Ectodermal cell (in vitro differentiated cells): ENCODE results near the gene B9D2.

Source experiments
- H3K27ac ChIP-seq: 2 replicates; pipeline ENCODE4 v1.7.0; 2013; ENCODE audit warnings: mild to moderate bottlenecking, low read depth, low read length; ENCODE audit not compliant: insufficient read depth, poor library complexity, severe bottlenecking
- H3K27me3 ChIP-seq: 2 replicates; pipeline ENCODE4 v1.7.0; 2013; ENCODE audit warnings: mild to moderate bottlenecking, low read length; ENCODE audit not compliant: insufficient read depth, control insufficient read depth, poor library complexity, severe bottlenecking
- H3K36me3 ChIP-seq: one replicate; pipeline ENCODE4 v1.7.0; 2013; ENCODE audit warnings: low read length; ENCODE audit not compliant: control insufficient read depth, insufficient read depth
- H3K4me1 ChIP-seq: one replicate; pipeline ENCODE4 v1.7.0; 2013; ENCODE audit warnings: low read length; ENCODE audit not compliant: control insufficient read depth, insufficient read depth
- H3K4me3 ChIP-seq: 2 replicates; pipeline ENCODE4 v1.7.0; 2013; ENCODE audit warnings: low read depth, low read length, control low read depth; ENCODE audit not compliant: insufficient read depth
- H3K9me3 ChIP-seq: 2 replicates; pipeline ENCODE4 v1.7.0; 2013; ENCODE audit warnings: mild to moderate bottlenecking, low read length, moderate library complexity; ENCODE audit not compliant: control insufficient read depth
- WGBS, 2 experiments: methylation state at CpG; one replicate each; pipeline ENCODE4 v1.1.7; 2013; ENCODE audit warnings: missing lambda C conversion rate in 2 of 2; 5-methylcytosine and 5-hydroxymethylcytosine counted together

The B9D2 gene

GRCh38 chr19:41305927-41306793 lies 57.8 kb downstream of the B9D2 start:
- H3K36me3 ChIP-seq = peaks cover 42% of the 10 kb centered on the region
- no peak overlapping the region for H3K27ac ChIP-seq

DNA sequence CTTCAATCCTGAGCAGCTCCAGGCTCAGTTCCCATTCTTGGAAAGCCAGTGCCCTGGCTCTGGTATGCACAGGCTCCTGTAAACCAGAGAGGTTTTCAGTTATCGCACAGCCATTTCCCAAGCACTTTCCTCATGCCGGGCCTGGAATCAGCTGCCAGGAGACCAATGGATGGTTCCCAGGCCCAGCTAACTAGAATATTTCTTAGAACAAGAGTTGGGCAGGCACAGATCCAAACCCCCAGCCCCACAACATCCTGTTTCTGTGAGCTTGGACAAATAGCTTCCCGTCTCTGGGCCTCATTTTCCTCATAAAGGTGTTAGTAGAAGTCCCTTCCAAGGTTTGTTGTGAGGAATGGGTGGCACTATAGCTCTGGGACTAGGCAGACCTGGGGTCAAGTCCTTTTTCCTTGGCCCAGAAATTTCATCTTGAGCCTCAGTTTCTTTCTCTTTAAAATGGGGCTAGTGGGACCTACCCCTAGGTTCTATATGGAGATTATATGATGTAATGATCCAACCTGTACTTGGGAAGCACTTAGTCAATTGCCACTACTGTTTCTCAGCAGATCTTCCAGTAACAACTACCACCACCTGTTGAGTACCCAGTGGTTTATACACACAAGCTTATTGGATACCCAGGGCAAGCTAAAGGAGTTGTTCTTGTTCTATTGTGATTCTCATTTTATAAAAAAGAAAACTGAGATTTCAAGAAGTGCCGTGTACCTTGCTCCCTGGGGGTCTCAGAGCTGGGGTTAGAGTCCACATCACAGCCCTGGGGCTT lies 59.1 kb downstream of the B9D2 start:
- Histone ChIP-seq H3K27me3 (no peaks in the 10 kb centered on the region), H3K4me1 (peaks cover 9% of the 10 kb centered on the region), H3K4me3 (no peak overlapping the region), H3K9me3 (no peaks in the 10 kb centered on the region), H3K36me3 (peaks cover 48% of the 10 kb centered on the region), H3K27ac (no peak overlapping the region)
- WGBS, 2 experiments = 97 to 98% methylated on average over 4 of the region's 4 CpGs

More at GRCh38 chr19:41305927-41306793, 57.8 kb downstream of the B9D2 start:
- H3K27me3 ChIP-seq = no peaks in the 10 kb centered on the region
- H3K4me3 ChIP-seq = no peak overlapping the region
- no peaks in the 10 kb centered on the region for H3K9me3 ChIP-seq
- H3K4me1 ChIP-seq = peaks cover 13% of the 10 kb centered on the region
- 94 to 95% methylated on average over 13 of the region's 13 CpGs for WGBS, 2 experiments
